Endothelial cell of umbilical vein (primary cell): ENCODE data around the gene AQP7.

Experiments used
- CTCF ChIP-seq, 2 donors: IDR thresholded peaks; 1 replicate in 1 of 2; 2 replicates in 1 of 2; pipeline ENCODE4 v1.5.1; 2011; ENCODE audit warnings: low read length in 2 of 2, mild to moderate bottlenecking in 2 of 2, moderate library complexity in 2 of 2, control low read depth in 1 of 2, inconsistent platforms in 1 of 2, low read depth in 1 of 2; ENCODE audit not compliant: insufficient read depth in 1 of 2; ENCODE audit errors: extremely low read depth in 1 of 2
- EZH2 ChIP-seq: IDR thresholded peaks from 2 replicates; pipeline ENCODE4 v1.6.1; 2012; ENCODE audit warnings: borderline replicate concordance, low read depth, mild to moderate bottlenecking, moderate library complexity, low read length, inconsistent platforms; ENCODE audit not compliant: severe bottlenecking
- FOS ChIP-seq: IDR thresholded peaks from 2 replicates; pipeline ENCODE4 v1.6.1; 2011; ENCODE audit warnings: mild to moderate bottlenecking, low read length, moderate library complexity, borderline replicate concordance; ENCODE audit not compliant: insufficient read depth
- GATA2 ChIP-seq: IDR thresholded peaks from 2 replicates; pipeline ENCODE4 v1.7.0; 2011; ENCODE audit warnings: low read depth, mild to moderate bottlenecking, moderate library complexity, mixed read lengths, low read length; ENCODE audit not compliant: insufficient read length, insufficient read depth
- POLR2A ChIP-seq: IDR thresholded peaks from 2 replicates; pipeline ENCODE4 v1.6.1; 2012; ENCODE audit warnings: low read depth, mild to moderate bottlenecking, control low read depth, low read length
- POLR2AphosphoS5 ChIP-seq: IDR thresholded peaks from 2 replicates; pipeline ENCODE4 v1.6.1; 2012; ENCODE audit warnings: low read depth, mild to moderate bottlenecking, control low read depth, low read length, moderate library complexity; ENCODE audit not compliant: insufficient read depth

GRCh38 chr9:33404788-33405362 lies 2.5 kb upstream of the AQP7 start:
- TF ChIP-seq GATA2 (no peak), EZH2 (no peak), POLR2AphosphoS5 (no peak), CTCF (IDR thresholded peaks at IDR 0.05; ENCODE audit: extremely low read depth in 1 of 2, insufficient read depth in 1 of 2, low read depth in 1 of 2, low read length in 2 of 2) (no peak), FOS (no peak), POLR2A (no peak)
